ENCODE results near the gene TSPAN10. TPM values are rescaled to one million over a fixed set of nuclear protein-coding genes. Genes with fewer than 3 reads are reported as not detected.

TSPAN10 gene
- total and polyA plus RNA-seq, 9 of the 15 experiments (the other 6 are each of a cell fraction or from before 2014, with no cell fraction given) = 0.05 to 0.31 (median 0.13) TPM; not detected in 1

- intact Hi-C loops (cut with micrococcal nuclease) (no loop called here), in situ Hi-C loops (cut with MboI) (no loop called here)
- POLR2A ChIA-PET = interaction anchor here (0.9 to 4.7 kb wide), 4 partner anchors 9 to 168 kb away, joined by 3 to 41 read pairs (median 4); partner anchors contain the start of gene MRPL12
- no peak for FAIRE-seq
- Histone ChIP-seq H3K4me2 (ENCODE audit: insufficient read depth, low read length) (no peak overlapping the region), H3K9me3 (replicated peaks; ENCODE audit: control insufficient read depth, insufficient read depth, low read depth, low read length) (no peaks in the 10 kb centered on the region), H3K4me3 (no peak overlapping the region), H3K36me3 (ENCODE audit: control insufficient read depth, insufficient read depth, low read length) (peaks cover 100% of the 10 kb centered on the region; the same call in 2 of the 3 replicates), H3K79me2 (ENCODE audit: control insufficient read depth, insufficient read depth, low read length) (peaks cover 11% of the 10 kb centered on the region), H4K20me1 (replicated peaks; ENCODE audit: control insufficient read depth, insufficient read depth, low read length) (peaks cover 9% of the 10 kb centered on the region; the same call in 1 of the 2 replicates), H3K9me1 (ENCODE audit: control insufficient read depth, insufficient read depth, low read length) (peaks cover 5% of the 10 kb centered on the region), H3K4me1 (replicated peaks in 1 of 2; ENCODE audit: control insufficient read depth in 2 of 2, insufficient read depth in 2 of 2, low read length in 2 of 2) (peaks cover 0 to 65% of the 10 kb centered on the region in 2 experiments; a peak in 2 of 5 replicates), H3K27me3 (ENCODE audit: control insufficient read depth in 2 of 2, insufficient read depth in 2 of 2, low read length in 2 of 2) (no peaks in the 10 kb centered on the region), H2AFZ (ENCODE audit: low read depth, low read length) (no peak overlapping the region), H3K27ac (ENCODE audit: extremely low read depth, low read depth, low read length) (no peak overlapping the region), H3K9ac (ENCODE audit: insufficient read depth in 1 of 2, low read depth in 2 of 2, low read length in 2 of 2) (no peak overlapping the region)
- no TSS peak for BruUV-seq (replicated peaks)
- CTCF ChIA-PET (ENCODE audit: low intra/inter-chr PET ratio) = no interaction called here
- 95% methylated on average over 16 of the region's 18 CpGs for WGBS (ENCODE audit: insufficient coverage, low coverage, missing lambda C conversion rate)
- no peak for ATAC-seq
- no peak for DNase-seq (ENCODE audit: extremely low read depth in 1 of 4, low spot score in 3 of 4)
- TF ChIP-seq ZNF518B (CRISPR knock-in tag; IDR thresholded peaks at IDR 0.05) (no peak), FOXA1 (IDR thresholded peaks at IDR 0.05; ENCODE audit: borderline replicate concordance) (no peak), MGA (IDR thresholded peaks at IDR 0.05) (no peak), SNIP1 (IDR thresholded peaks at IDR 0.05; ENCODE audit: low read depth) (no peak), IRF9 (tag; IDR thresholded peaks at IDR 0.05) (no peak), CBFB (CRISPR knock-in tag; IDR thresholded peaks at IDR 0.05) (no peak)
Observed at GRCh38 chr17:81691196-81691595, 54.2 kb downstream of the TSPAN10 start.
